ENCODE results near the gene CCDC194. TPM values are rescaled to one million over a fixed set of nuclear protein-coding genes. Genes with fewer than 3 reads are reported as not detected.
A peak's percentile ranks its signal among the peaks of the same experiment; 100 is the strongest.

CCDC194 gene
- total and polyA plus RNA-seq, 2 of the 13 experiments (the other 11 are each of a cell fraction or from before 2014, with no cell fraction given), result 0.13 to 0.21 TPM

GRCh38 chr19:17419621-17420474, 25.9 kb upstream of the CCDC194 start, which contains the start of gene MVB12A (continued):
- TF ChIP-seq ZXDC (CRISPR knock-in tag; IDR thresholded peaks at IDR 0.05) (no peak), PCBP1 (IDR thresholded peaks at IDR 0.05; ENCODE audit: borderline replicate concordance, low read depth, low read length) (peak; percentile 65; the same call in 1 of the 2 replicates), THYN1 (CRISPR knock-in tag; IDR thresholded peaks at IDR 0.05; ENCODE audit: borderline replicate concordance, low read depth) (no peak), KLF12 (CRISPR knock-in tag; IDR thresholded peaks at IDR 0.05; ENCODE audit: borderline replicate concordance) (0 out of 2 replicates have a peak, but pooled peaks have one; percentile 76), ZFP36L1 (CRISPR knock-in tag; IDR thresholded peaks at IDR 0.05) (0 out of 2 replicates have a peak, but pooled peaks have one; percentile 30), ZFP41 (CRISPR knock-in tag; IDR thresholded peaks at IDR 0.05; ENCODE audit: borderline replicate concordance) (0 out of 2 replicates have a peak, but pooled peaks have one; percentile 54), SUZ12 (IDR thresholded peaks at IDR 0.05; ENCODE audit: low read depth, low read length) (peak; percentile 52), IRF1 (CRISPR knock-in tag; IDR thresholded peaks at IDR 0.05; ENCODE audit: low read depth) (no peak), MLXIP (CRISPR knock-in tag; IDR thresholded peaks at IDR 0.05; ENCODE audit: borderline replicate concordance) (no peak), MEF2D (CRISPR knock-in tag; IDR thresholded peaks at IDR 0.05) (peak; percentile 68; the same call in 1 of the 2 replicates), ETV5 (CRISPR knock-in tag; IDR thresholded peaks at IDR 0.05; ENCODE audit: borderline replicate concordance) (peak; percentile 84), HNF4G (IDR thresholded peaks at IDR 0.05; ENCODE audit: borderline replicate concordance, low read depth, low read length) (no peak), HNF4G (CRISPR knock-in tag; IDR thresholded peaks at IDR 0.05; ENCODE audit: borderline replicate concordance, low read depth) (no peak), ZNF441 (CRISPR knock-in tag; IDR thresholded peaks at IDR 0.05; ENCODE audit: borderline replicate concordance) (peak; percentile 45; the same call in 1 of the 2 replicates), RFX1 (IDR thresholded peaks at IDR 0.05) (peak; percentile 67), EP300 (IDR thresholded peaks at IDR 0.05; ENCODE audit: low read depth in 2 of 2, low read length in 2 of 2) (peak; percentile 30 to 38; a peak in 2 of 4 replicates), EP300 (CRISPR knock-in tag; IDR thresholded peaks at IDR 0.05; ENCODE audit: borderline replicate concordance) (peak; percentile 18; the same call in 1 of the 2 replicates), MIER3 (CRISPR knock-in tag; IDR thresholded peaks at IDR 0.05; ENCODE audit: borderline replicate concordance) (peak; percentile 69; the same call in 1 of the 2 replicates), ZNF776 (CRISPR knock-in tag; IDR thresholded peaks at IDR 0.05) (0 out of 2 replicates have a peak, but pooled peaks have one; percentile 63), ZNF292 (CRISPR knock-in tag; IDR thresholded peaks at IDR 0.05; ENCODE audit: borderline replicate concordance, low read depth) (0 out of 2 replicates have a peak, but pooled peaks have one; percentile 50), ZZZ3 (CRISPR knock-in tag; IDR thresholded peaks at IDR 0.05; ENCODE audit: borderline replicate concordance) (peak; percentile 17; the same call in 1 of the 2 replicates), HMG20B (CRISPR knock-in tag; conservative IDR thresholded peaks at IDR 0.05) (0 out of 2 replicates have a peak, but pooled peaks have one; percentile 14), NFYB (CRISPR knock-in tag; IDR thresholded peaks at IDR 0.05) (peak; percentile 84)
